ENCODE results near the gene EPB42.

The EPB42 gene

GRCh38 chr15:43194795-43195194, 26.0 kb downstream of the EPB42 start:
- Histone ChIP-seq H3K79me2 (ENCODE audit: insufficient read depth, low read length) (no peaks in the 10 kb centered on the region), H4K20me1 (ENCODE audit: insufficient read depth, low read length) (no peaks in the 10 kb centered on the region), H3F3A (ENCODE audit: insufficient read depth, low read length) (no peaks in the 10 kb centered on the region), H3K9me2 (ENCODE audit: low read depth, low read length) (no peaks in the 10 kb centered on the region), H3K27ac (ENCODE audit: low read depth, low read length, poor library complexity, severe bottlenecking) (no peak overlapping the region), H3K27me3 (ENCODE audit: insufficient read depth, low read length) (no peaks in the 10 kb centered on the region), H3K9me3 (ENCODE audit: low read length) (no peaks in the 10 kb centered on the region), H3K4me3 (ENCODE audit: low read depth, low read length, poor library complexity, severe bottlenecking) (no peak overlapping the region), H3K4me2 (ENCODE audit: low read length) (no peak overlapping the region), H3K4me1 (ENCODE audit: insufficient read depth, low read length, severe bottlenecking) (no peaks in the 10 kb centered on the region), H3K9ac (ENCODE audit: low read length) (no peak overlapping the region), H3K36me3 (ENCODE audit: insufficient read depth, low read length) (peaks cover 65% of the 10 kb centered on the region), H2AFZ (ENCODE audit: low read length) (no peak overlapping the region)
- TF ChIP-seq, protein P1, sequence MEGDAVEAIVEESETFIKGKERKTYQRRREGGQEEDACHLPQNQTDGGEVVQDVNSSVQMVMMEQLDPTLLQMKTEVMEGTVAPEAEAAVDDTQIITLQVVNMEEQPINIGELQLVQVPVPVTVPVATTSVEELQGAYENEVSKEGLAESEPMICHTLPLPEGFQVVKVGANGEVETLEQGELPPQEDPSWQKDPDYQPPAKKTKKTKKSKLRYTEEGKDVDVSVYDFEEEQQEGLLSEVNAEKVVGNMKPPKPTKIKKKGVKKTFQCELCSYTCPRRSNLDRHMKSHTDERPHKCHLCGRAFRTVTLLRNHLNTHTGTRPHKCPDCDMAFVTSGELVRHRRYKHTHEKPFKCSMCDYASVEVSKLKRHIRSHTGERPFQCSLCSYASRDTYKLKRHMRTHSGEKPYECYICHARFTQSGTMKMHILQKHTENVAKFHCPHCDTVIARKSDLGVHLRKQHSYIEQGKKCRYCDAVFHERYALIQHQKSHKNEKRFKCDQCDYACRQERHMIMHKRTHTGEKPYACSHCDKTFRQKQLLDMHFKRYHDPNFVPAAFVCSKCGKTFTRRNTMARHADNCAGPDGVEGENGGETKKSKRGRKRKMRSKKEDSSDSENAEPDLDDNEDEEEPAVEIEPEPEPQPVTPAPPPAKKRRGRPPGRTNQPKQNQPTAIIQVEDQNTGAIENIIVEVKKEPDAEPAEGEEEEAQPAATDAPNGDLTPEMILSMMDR (IDR thresholded peaks at IDR 0.05; ENCODE audit: low read length) = no peak
- no peak for TF ChIP-seq EZH2 (IDR thresholded peaks at IDR 0.05; ENCODE audit: borderline replicate concordance, low read length)

- H3K4me1 ChIP-seq (ENCODE audit: insufficient read depth, low read length, severe bottlenecking) = no peaks in the 10 kb centered on the region
- no peak overlapping the region for H2AFZ ChIP-seq (ENCODE audit: low read length)
- no peak for TF ChIP-seq EZH2 (IDR thresholded peaks at IDR 0.05; ENCODE audit: borderline replicate concordance, low read length)
- TF ChIP-seq, protein P1 (IDR thresholded peaks at IDR 0.05; ENCODE audit: low read length) = no peak
- H4K20me1 ChIP-seq (ENCODE audit: insufficient read depth, low read length) = no peaks in the 10 kb centered on the region
- H3F3A ChIP-seq (ENCODE audit: insufficient read depth, low read length) = no peaks in the 10 kb centered on the region
- H3K9me3 ChIP-seq (ENCODE audit: low read length) = no peaks in the 10 kb centered on the region
- no peaks in the 10 kb centered on the region for H3K9me2 ChIP-seq (ENCODE audit: low read depth, low read length)
- no peak overlapping the region for H3K27ac ChIP-seq (ENCODE audit: low read depth, low read length, poor library complexity, severe bottlenecking)
- H3K79me2 ChIP-seq (ENCODE audit: insufficient read depth, low read length) = no peaks in the 10 kb centered on the region
- no peaks in the 10 kb centered on the region for H3K27me3 ChIP-seq (ENCODE audit: insufficient read depth, low read length)
- no peak overlapping the region for H3K4me3 ChIP-seq (ENCODE audit: low read depth, low read length, poor library complexity, severe bottlenecking)
- H3K4me2 ChIP-seq (ENCODE audit: low read length) = no peak overlapping the region
- no peak overlapping the region for H3K9ac ChIP-seq (ENCODE audit: low read length)
- peaks cover 73% of the 10 kb centered on the region for H3K36me3 ChIP-seq (ENCODE audit: insufficient read depth, low read length)
Measured at GRCh38 chr15:43193710-43194109, 27.1 kb downstream of the EPB42 start.

DNA sequence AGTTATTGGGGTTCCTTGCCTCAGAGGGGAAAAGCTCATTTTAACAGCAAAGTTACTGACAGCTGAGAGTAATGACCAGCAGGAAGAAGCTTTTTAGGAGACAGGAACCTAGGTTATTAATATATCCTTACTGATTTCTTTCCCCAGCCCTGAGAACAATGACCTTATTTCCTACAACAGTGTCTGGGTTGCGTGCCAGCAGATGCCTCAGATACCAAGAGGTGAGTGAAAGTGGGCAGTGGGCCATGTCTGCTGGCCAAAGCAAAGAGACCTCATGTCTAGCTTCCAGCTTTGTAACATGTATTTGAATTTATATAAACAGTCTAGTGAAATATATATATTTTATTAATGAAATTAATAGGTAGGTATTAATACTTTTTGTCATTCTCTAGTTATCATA, 30.6 kb downstream of the EPB42 start:
- Histone ChIP-seq H4K20me1 (ENCODE audit: insufficient read depth, low read length) (no peaks in the 10 kb centered on the region), H3K9ac (ENCODE audit: low read length) (no peak overlapping the region), H3K27me3 (ENCODE audit: insufficient read depth, low read length) (no peaks in the 10 kb centered on the region), H3K27ac (ENCODE audit: low read depth, low read length, poor library complexity, severe bottlenecking) (no peak overlapping the region), H3K9me2 (ENCODE audit: low read depth, low read length) (no peaks in the 10 kb centered on the region), H3K4me3 (ENCODE audit: low read depth, low read length, poor library complexity, severe bottlenecking) (no peak overlapping the region), H3F3A (ENCODE audit: insufficient read depth, low read length) (no peaks in the 10 kb centered on the region), H3K9me3 (ENCODE audit: low read length) (no peaks in the 10 kb centered on the region), H3K36me3 (ENCODE audit: insufficient read depth, low read length) (peaks cover 55% of the 10 kb centered on the region), H3K4me2 (ENCODE audit: low read length) (no peak overlapping the region), H3K79me2 (ENCODE audit: insufficient read depth, low read length) (peaks cover 10% of the 10 kb centered on the region), H2AFZ (ENCODE audit: low read length) (no peak overlapping the region), H3K4me1 (ENCODE audit: insufficient read depth, low read length, severe bottlenecking) (peaks cover 14% of the 10 kb centered on the region)
- TF ChIP-seq EZH2 (IDR thresholded peaks at IDR 0.05; ENCODE audit: borderline replicate concordance, low read length) = no peak
- TF ChIP-seq, protein P1 (IDR thresholded peaks at IDR 0.05; ENCODE audit: low read length) = no peak
